SJSA1 (cell line): ENCODE data around the gene STARD7. TPM values are rescaled to one million over a fixed set of nuclear protein-coding genes. Genes with fewer than 3 reads are reported as not detected.

Source experiments
- DNase-seq, 2 experiments: peaks; one replicate each; pipeline ENCODE4 v3.0.0-alpha.2; 2015 to 2020; ENCODE audit warnings: low spot score in 2 of 2, low read depth in 1 of 2
- H3K27ac ChIP-seq: fragments of 250-450 bp; sonication (Bioruptor Pico); 2 replicates; pipeline ENCODE4 v1.5.1; 2020; ENCODE audit warnings: mild to moderate bottlenecking, moderate library complexity
- H3K27me3 ChIP-seq: fragments of 250-450 bp; sonication (Bioruptor Pico); replicated peaks from 2 replicates; pipeline ENCODE4 v1.5.1; 2020; ENCODE audit warnings: mild to moderate bottlenecking, moderate library complexity
- H3K36me3 ChIP-seq: fragments of 250-450 bp; sonication (Bioruptor Pico); 2 replicates; pipeline ENCODE4 v1.5.1; 2020; ENCODE audit warnings: mild to moderate bottlenecking
- H3K4me1 ChIP-seq: fragments of 250-450 bp; sonication (Bioruptor Pico); replicated peaks from 2 replicates; pipeline ENCODE4 v1.6.1; 2021; ENCODE audit warnings: mild to moderate bottlenecking
- H3K4me3 ChIP-seq: fragments of 250-450 bp; sonication (Bioruptor Pico); 2 replicates; pipeline ENCODE4 v1.5.1; 2020; ENCODE audit warnings: mild to moderate bottlenecking
- H3K9me3 ChIP-seq: fragments of 250-450 bp; sonication (Bioruptor Pico); replicated peaks from 2 replicates; pipeline ENCODE4 v1.5.1; 2020; ENCODE audit warnings: mild to moderate bottlenecking
- total RNA-seq: library from RNA; depleted of rRNA; stranded (reverse); fragments of >200 nt; shearing (Covaris generic); gene quantifications from 2 replicates; pipeline ENCODE4 v1.2.3, GENCODE V29; 2014

STARD7 gene
- total RNA-seq, 1 experiment from 2014 or later, result 188 TPM

DNA sequence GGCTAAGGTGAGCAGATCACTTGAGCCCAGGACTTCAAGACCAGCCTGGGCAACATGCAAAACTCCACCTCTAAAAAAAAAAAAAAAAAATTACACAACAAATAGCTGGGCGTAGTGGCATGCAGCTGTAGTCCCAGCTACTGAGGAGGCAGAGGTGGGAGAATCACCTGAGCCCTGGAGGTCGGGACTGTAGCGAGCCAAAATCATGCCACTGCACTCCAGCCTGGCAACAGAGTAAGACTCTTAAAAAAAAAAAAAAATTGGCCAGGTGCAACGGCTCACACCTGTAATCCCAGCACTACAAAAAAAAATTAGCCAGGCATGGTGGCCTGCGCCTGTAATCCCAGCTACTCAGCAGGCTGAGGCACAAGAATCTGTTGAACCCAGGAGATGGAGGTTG, 7.3 kb downstream of the STARD7 start:
- Histone ChIP-seq H3K27me3 (no peaks in the 10 kb centered on the region), H3K4me1 (peaks cover 17% of the 10 kb centered on the region), H3K36me3 (peaks cover 17% of the 10 kb centered on the region), H3K4me3 (no peak overlapping the region), H3K27ac (no peak overlapping the region), H3K9me3 (no peaks in the 10 kb centered on the region)
- no peak for DNase-seq

DNA sequence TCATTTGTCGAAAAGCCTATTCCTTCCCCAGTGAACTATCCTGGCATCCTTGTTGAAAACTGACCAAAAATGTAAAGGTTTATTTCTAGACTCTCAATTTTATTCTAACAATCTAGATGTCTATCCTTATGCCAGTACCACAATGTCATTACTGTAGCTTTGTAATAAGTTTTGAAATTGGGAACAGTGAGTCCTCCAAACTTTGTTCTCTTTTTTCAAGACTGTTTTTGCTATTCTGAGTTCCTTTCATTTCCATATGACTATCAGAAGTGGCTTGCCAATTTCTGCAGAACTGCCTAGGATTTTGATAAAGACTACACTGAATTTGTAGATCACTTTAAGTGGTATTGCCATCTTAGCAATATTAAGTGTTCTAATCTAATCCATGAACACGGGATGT, 9.7 kb downstream of the STARD7 start:
- H3K27ac ChIP-seq, result no peak overlapping the region
- H3K27me3 ChIP-seq, result no peaks in the 10 kb centered on the region
- no peak overlapping the region for H3K4me3 ChIP-seq
- no peak for DNase-seq
- peaks cover 25% of the 10 kb centered on the region for H3K36me3 ChIP-seq
- no peaks in the 10 kb centered on the region for H3K9me3 ChIP-seq
- peaks cover 25% of the 10 kb centered on the region for H3K4me1 ChIP-seq

DNA sequence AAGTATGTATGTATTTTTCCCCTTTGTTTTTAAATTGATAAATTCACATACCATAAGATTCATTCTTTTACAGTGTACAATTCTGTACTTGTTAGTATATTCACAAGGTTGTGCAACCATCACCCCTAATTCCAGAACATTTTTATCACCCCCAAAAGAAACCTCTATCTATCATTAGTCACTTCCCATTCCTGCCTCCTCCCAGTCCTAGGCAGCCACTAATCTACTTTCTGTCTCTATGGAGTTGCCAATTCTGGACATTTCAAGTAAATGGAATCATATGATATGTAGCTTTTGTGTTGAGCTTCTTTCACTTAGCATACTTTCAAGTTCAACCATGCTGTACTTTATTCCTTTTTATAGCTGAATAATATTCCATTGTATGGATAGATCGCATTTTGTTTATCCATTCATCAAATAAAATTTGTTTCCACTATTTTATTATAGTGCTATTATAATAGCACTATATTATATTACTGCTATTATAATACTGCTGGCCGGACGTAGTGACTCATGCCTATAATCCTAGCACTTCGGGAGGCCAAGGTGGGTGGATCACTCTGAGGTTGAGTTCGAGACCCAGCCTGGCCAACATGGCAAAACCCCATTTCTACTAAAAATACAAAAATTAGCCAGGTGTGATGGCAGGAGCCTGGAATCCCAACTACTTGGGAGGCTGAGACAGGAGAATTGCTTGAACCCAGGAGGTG, 10.9 kb downstream of the STARD7 start:
- peaks cover 29% of the 10 kb centered on the region for H3K36me3 ChIP-seq
- H3K27ac ChIP-seq, result no peak overlapping the region
- H3K4me1 ChIP-seq, result peaks cover 14% of the 10 kb centered on the region
- DNase-seq, result no peak
- no peak overlapping the region for H3K4me3 ChIP-seq
- no peaks in the 10 kb centered on the region for H3K27me3 ChIP-seq
- H3K9me3 ChIP-seq, result no peaks in the 10 kb centered on the region

DNA sequence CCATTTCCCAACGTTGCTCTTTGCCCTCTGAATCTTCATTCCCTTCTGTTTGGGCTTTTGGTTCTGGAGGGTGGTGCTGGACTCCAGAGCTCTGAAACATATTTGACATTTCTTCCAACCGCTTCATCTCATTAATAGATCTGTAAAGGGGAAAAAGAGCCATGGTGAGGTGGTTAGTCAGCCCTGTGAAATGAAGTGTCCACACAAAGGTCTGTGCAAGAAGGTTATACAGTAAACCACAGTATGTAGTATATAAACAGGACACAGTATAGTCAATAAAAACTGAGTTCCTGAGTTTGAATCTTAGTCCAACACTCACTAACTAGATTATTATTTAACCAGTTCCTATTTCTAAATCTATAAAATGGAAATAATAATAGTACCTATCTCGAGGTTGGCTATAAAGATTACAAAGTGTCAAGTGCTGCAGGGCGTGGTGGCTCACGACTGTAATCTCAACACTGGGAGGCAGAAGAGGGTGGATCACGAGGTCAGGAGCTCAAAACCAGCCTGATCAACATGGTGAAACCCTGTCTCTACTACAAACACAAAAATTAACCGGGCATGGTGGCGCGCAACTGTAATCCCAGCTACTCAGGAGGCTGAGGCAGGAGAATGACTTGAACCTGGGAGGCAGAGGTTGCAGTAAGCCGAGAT, 13.1 kb downstream of the STARD7 start:
- Histone ChIP-seq H3K9me3 (no peaks in the 10 kb centered on the region), H3K36me3 (peaks cover 48% of the 10 kb centered on the region), H3K27ac (peak overlapping the region; percentile 30; the same call in 1 of the 2 replicates), H3K4me3 (no peak overlapping the region), H3K4me1 (peaks cover 14% of the 10 kb centered on the region), H3K27me3 (no peaks in the 10 kb centered on the region)
- DNase-seq, result peak in 1 of 2 experiments; percentile 28

DNA sequence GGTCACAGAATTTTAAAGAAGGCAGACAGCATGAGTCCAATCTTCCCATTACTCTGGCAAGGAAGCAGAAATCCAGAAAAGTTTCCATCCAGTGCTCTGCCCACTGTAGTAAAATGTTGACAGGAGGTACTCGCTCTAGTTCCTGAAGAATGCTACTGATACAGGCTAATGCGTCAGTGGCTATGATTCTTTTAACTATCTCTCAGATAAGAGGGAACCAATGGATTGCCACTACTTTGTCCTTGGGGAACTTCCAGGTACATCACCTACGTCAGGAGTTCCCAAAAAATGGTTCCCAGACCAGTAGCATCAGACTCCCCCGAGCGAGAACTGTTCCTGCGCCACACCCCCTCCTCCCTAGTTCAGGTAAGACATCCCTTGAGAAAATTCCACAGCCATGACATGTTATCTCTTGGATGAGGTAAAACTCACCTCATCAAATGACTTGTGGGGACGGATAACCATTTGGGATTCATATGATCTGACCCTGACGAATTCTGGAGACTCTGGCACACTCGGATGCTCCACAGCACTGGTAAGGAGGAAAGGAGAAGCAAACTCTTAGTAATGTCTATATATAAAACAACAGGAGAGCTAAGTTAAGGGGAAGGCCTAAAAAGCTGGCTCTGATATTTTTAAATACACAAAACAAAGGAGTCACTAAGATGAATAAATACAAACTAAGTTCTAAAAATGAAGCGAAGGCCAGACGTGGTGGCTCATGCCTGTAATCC, 16.5 kb downstream of the STARD7 start:
- peaks cover 78% of the 10 kb centered on the region for H3K36me3 ChIP-seq
- H3K27ac ChIP-seq, result no peak overlapping the region
- no peaks in the 10 kb centered on the region for H3K27me3 ChIP-seq
- H3K4me1 ChIP-seq, result peaks cover 14% of the 10 kb centered on the region
- no peaks in the 10 kb centered on the region for H3K9me3 ChIP-seq
- DNase-seq, result no peak
- no peak overlapping the region for H3K4me3 ChIP-seq

DNA sequence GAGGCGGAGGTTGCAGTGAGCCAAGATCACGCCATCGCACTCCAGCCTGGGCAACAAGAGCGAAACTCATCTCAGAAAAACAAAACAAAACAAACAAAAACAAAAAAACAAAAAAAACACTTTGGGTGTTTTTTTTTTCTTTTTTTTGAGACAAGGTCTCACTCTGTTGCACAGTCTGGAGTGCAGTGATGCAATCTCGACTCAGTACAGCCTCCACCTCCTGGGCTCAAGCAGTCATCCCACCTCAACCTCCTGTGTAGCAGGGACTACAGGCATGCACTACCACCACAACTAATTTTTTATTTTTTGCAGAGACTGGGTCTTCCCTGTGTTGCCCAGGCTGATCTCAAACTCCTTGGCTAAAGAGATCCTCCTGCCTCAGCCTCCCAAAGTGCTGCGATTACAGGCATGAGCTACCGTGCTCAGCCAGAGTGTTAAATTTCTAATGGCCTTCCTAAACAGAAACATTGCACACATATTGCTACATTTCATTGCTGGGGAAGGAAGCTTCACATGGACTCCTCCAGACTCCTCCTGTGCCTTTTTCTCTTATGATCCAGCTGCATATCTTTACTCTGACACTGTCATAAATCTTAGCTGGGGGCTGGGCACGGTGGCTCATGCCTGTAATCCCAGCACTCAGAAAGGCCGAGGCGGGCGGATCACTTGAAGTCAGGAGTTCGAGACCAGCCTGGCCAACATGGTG, 19.7 kb downstream of the STARD7 start:
- Histone ChIP-seq H3K4me3 (no peak overlapping the region), H3K9me3 (no peaks in the 10 kb centered on the region), H3K27ac (no peak overlapping the region), H3K4me1 (no peaks in the 10 kb centered on the region), H3K27me3 (no peaks in the 10 kb centered on the region), H3K36me3 (peaks cover 96% of the 10 kb centered on the region)
- no peak for DNase-seq

DNA sequence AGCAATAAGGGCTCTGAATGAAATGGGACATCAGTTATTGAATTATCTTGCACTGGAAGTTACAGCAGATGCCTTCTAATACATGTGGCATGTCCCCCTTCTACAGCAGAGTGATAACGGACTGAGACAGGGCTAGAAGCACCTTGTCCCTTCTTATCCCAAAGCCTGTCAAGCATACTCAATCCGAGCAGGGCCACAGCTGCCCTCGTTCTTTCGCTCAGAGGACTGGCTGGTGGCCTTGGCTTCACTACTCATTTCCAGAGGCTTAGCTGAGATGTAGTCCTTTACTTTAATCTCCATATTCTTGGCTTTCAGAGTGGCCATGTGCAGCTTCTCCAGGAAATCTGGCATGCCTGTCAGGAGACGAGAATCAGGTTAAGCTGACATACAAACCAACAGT, 22.1 kb downstream of the STARD7 start:
- Histone ChIP-seq H3K27me3 (no peaks in the 10 kb centered on the region), H3K4me3 (no peak overlapping the region), H3K4me1 (no peaks in the 10 kb centered on the region), H3K9me3 (no peaks in the 10 kb centered on the region), H3K36me3 (peaks cover 76% of the 10 kb centered on the region), H3K27ac (no peak overlapping the region)
- DNase-seq, result no peak

DNA sequence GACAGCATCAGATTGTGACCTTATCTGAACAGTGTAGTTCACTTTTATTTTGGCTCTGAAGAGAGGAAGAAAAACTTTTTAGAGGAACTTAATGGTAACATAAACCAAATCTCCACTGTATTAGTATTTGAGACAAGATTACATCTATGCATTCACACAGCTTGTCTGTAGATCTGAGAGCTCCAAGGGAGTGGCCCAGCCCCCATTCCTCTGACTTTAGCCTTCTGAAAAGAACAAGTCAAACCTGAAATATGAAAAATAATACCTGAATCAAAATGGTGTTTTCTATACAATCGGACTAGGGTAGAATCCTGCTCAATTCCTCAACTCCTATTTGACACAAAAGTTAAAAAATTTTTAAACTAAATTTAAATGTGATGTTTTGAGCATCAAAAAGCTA, 23.1 kb downstream of the STARD7 start:
- Histone ChIP-seq H3K9me3 (no peaks in the 10 kb centered on the region), H3K4me3 (no peak overlapping the region), H3K4me1 (no peaks in the 10 kb centered on the region), H3K27me3 (no peaks in the 10 kb centered on the region), H3K36me3 (peaks cover 66% of the 10 kb centered on the region), H3K27ac (no peak overlapping the region)
- DNase-seq, result no peak

DNA sequence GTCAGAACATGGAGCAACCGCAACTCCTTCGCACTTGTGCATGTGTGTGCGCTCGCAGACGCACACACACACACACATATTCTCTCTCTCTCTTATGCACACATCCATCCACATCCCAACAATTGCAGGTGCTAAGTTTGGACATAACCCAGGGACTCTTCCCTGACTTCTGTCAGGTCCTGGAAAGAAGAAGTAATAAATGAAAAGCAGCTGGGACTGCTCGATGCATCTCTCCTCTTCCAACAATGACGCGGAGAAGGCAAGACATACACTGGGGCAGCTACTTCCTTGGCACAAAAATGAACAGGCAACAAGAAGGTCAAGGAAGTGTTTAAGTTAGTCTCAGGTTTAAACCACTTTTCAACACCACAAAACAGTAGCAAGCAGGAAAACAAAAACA, 23.6 kb downstream of the STARD7 start:
- Histone ChIP-seq H3K4me3 (no peak overlapping the region), H3K27me3 (no peaks in the 10 kb centered on the region), H3K4me1 (no peaks in the 10 kb centered on the region), H3K27ac (no peak overlapping the region), H3K9me3 (no peaks in the 10 kb centered on the region), H3K36me3 (peaks cover 64% of the 10 kb centered on the region)
- no peak for DNase-seq

DNA sequence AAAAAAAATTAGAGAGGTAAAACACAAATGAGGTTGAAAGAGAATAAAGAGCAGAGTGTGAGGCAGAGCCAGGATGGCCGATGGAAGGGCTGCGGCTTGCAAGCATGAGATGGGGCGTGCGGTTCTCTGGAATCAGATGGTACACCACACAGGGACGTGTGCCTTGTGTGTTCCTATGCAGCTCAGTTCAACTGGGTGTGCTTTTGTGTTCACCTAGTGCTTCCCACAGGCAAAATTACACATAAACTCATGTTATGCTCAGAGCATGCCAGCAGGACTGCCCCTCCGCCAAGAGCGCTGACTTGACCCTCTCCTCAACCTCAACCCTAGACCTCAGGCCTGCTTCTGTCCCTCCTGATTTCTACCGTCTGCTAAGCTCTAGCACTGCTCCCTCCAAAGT, 24.4 kb downstream of the STARD7 start:
- Histone ChIP-seq H3K36me3 (peaks cover 56% of the 10 kb centered on the region), H3K27ac (no peak overlapping the region), H3K4me1 (no peaks in the 10 kb centered on the region), H3K9me3 (no peaks in the 10 kb centered on the region), H3K27me3 (no peaks in the 10 kb centered on the region), H3K4me3 (no peak overlapping the region)
- DNase-seq, result no peak

DNA sequence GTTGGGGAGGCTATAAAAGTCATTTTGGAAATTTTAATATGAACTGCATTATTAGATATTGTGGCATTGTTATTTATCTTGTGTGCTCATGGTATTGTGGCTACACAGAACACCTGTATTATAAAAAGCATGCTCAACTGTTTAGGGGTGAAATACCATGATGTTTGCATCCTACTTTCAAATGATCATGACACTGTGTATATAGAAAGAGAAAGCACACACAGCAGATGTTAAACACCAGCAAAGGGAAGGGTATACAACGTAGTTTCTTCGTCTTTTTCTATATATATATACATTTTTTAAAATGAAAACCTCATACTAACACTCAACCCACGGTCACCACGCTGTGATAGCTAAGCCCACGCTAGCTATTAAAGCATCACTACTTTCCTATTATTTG, 27.1 kb downstream of the STARD7 start:
- Histone ChIP-seq H3K27ac (no peak overlapping the region), H3K36me3 (peaks cover 30% of the 10 kb centered on the region), H3K27me3 (no peaks in the 10 kb centered on the region), H3K9me3 (no peaks in the 10 kb centered on the region), H3K4me3 (no peak overlapping the region), H3K4me1 (no peaks in the 10 kb centered on the region)
- DNase-seq, result no peak

DNA sequence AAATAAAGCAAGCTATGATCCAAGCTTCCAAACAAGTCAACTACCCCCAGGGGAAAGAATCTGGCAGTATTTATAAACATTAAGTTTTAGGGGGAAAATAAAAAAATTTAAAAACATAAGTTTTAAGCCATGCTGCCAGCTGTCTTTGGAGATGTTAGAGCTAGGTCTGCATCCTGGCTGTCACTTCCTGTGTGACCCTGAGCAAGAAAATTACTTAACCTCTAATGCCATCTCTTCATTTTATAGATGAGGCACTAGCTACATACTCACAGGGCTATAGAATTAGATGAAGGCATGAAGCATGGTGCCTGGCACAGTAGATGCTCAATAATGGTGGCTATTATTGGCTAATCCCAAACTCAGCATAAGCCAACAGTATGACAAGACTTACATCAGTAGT, 28.1 kb downstream of the STARD7 start:
- no peak overlapping the region for H3K4me3 ChIP-seq
- peaks cover 20% of the 10 kb centered on the region for H3K36me3 ChIP-seq

DNA sequence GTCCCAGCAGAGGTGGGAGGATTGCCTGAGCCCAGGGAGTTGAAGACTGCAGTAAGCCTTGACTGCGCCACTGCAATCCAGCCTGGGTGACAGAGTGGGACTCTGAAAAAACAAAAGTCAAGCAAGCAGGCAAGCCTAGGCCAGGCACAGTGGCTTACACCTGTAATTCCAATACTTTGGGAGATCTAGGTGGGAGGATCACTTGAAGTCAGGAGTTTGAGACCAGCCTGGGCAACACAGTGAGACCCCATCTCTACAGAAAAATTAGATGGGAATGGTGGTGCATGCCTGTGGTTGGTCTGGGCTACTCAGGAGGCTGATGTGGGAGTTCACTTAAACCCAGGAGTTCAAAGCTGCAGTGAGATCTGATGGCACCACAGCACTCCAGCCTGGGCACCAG, 28.6 kb downstream of the STARD7 start:
- Histone ChIP-seq H3K4me1 (no peaks in the 10 kb centered on the region), H3K36me3 (peaks cover 15% of the 10 kb centered on the region), H3K27ac (no peak overlapping the region), H3K4me3 (no peak overlapping the region), H3K27me3 (no peaks in the 10 kb centered on the region), H3K9me3 (no peaks in the 10 kb centered on the region)
- no peak for DNase-seq

More for the DNA sequence above, 28.1 kb downstream of the STARD7 start:
- Histone ChIP-seq H3K4me1 (no peaks in the 10 kb centered on the region), H3K9me3 (no peaks in the 10 kb centered on the region), H3K27ac (no peak overlapping the region), H3K27me3 (no peaks in the 10 kb centered on the region)
- DNase-seq, result no peak

DNA sequence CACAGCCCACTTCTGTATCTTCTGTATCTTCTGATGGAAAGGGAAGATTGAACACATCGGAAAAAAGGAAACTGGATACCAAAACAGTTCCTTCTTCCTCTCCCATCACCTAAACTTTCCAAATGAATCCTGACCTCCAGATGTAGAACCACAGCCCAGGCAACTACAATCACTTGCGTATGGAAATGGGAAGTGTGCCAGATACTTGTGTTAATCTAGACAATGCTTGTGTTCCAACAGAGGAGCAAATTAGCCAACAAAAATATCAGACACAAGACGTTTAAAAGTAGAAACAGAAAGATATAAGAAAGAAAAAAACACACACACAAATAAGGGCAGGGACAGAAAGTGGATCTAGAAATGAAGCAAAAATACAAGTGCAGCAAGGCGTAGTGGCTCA, 32.0 kb downstream of the STARD7 start:
- H3K9me3 ChIP-seq, result no peaks in the 10 kb centered on the region
- H3K4me1 ChIP-seq, result peaks cover 3% of the 10 kb centered on the region
- H3K36me3 ChIP-seq, result no peaks in the 10 kb centered on the region
- H3K27me3 ChIP-seq, result no peaks in the 10 kb centered on the region
- no peak overlapping the region for H3K27ac ChIP-seq
- DNase-seq, result no peak
- H3K4me3 ChIP-seq, result no peak overlapping the region
